NCI-H69 (cell line): ENCODE measurements around the gene PCDHB8.
"Not testable (repeated sequence)": the region's sequence is repeated elsewhere in the genome, so short reads cannot be mapped to it uniquely, and the experiment has no call there.

Experiments
- DNase-seq: peaks from one replicate; lab custom pipeline; 2025; lab: John Stamatoyannopoulos, UW

Gene PCDHB8

DNA sequence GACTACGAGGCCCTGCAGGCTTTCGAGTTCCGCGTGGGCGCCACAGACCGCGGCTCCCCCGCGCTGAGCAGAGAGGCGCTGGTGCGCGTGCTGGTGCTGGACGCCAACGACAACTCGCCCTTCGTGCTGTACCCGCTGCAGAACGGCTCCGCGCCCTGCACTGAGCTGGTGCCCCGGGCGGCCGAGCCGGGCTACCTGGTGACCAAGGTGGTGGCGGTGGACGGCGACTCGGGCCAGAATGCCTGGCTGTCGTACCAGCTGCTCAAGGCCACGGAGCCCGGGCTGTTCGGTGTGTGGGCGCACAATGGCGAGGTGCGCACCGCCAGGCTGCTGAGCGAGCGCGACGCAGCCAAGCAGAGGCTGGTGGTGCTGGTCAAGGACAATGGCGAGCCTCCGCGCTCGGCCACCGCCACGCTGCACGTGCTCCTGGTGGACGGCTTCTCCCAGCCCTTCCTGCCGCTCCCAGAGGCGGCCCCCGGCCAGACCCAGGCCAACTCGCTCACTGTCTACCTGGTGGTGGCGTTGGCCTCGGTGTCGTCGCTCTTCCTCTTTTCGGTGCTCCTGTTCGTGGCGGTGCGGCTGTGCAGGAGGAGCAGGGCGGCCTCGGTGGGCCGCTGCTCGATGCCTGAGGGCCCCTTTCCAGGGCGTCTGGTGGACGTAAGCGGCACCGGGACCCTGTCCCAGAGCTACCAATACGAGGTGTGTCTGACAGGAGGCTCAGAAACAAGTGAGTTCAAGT is 6.7 kb downstream of the PCDHB8 start:
- DNase-seq: not testable (repeated sequence)

DNA sequence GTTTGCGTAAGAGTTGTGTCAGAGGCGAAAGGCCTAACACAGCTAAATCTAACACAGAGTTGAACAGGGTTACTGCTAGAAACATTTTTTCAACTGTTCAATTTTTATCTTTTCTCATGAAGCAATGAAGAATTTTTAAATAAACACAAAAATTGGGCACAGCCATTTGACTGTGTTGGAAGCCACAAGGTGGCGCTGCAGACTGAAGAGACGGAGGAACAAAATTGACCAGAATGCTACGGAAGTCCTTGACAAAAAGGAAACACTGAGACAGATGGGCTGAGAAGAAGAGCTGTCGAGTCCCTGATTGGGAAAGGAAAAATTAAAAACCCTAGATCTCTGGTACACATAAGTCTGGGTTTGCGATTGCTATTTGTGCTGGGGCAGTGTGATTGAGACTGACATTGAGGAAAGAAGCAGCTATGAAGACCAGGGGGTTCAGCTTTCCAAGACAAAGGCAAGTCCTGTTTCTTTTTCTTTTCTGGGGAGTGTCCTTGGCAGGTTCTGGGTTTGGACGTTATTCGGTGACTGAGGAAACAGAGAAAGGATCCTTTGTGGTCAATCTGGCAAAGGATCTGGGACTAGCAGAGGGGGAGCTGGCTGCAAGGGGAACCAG is 9.4 kb downstream of the PCDHB8 start, which contains the start of gene PCDHB9:
TSS of gene PCDHB9 (plus strand) at position 265 of the 616 bp plus-strand sequence. CDS start at position 423, 158 bp downstream.
- peak; percentile 80 for DNase-seq

DNA sequence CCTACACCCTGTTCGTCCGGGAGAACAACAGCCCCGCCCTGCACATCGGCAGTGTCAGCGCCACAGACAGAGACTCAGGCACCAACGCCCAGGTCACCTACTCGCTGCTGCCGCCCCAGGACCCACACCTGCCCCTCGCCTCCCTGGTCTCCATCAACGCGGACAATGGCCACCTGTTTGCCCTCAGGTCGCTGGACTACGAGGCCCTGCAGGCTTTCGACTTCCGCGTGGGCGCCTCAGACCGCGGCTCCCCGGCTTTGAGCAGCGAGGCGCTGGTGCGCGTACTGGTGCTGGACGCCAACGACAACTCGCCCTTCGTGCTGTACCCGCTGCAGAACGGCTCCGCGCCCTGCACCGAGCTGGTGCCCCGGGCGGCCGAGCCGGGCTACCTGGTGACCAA is 11.1 kb downstream of the PCDHB8 start:
- DNase-seq: not testable (repeated sequence)

- not testable (repeated sequence) for DNase-seq
Observed at GRCh38 chr5:141189131-141189530, 11.5 kb downstream of the PCDHB8 start.

DNA sequence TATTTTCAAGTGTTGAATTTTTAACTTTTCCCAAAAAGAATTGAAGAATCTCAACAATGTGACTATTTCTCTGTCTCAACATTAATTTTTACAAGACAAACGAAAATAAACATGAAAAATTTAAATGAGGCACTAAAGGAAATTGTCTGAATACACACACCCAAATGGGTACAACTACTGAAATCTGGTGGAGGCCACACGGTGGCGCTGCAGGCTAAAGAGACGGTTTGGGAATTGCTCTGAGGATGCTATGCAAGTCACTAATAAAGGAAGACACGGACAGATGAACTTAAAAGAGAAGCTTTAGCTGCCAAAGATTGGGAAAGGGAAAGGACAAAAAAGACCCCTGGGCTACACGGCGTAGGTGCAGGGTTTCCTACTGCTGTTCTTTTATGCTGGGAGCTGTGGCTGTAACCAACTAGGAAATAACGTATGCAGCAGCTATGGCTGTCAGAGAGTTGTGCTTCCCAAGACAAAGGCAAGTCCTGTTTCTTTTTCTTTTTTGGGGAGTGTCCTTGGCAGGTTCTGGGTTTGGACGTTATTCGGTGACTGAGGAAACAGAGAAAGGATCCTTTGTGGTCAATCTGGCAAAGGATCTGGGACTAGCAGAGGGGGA is 14.6 kb downstream of the PCDHB8 start, which contains the start of gene PCDHB10:
TSS of gene PCDHB10 (plus strand) at position 244 of the 616 bp plus-strand sequence. CDS start at position 444, 200 bp downstream.
- DNase-seq: peak; percentile 57

DNA sequence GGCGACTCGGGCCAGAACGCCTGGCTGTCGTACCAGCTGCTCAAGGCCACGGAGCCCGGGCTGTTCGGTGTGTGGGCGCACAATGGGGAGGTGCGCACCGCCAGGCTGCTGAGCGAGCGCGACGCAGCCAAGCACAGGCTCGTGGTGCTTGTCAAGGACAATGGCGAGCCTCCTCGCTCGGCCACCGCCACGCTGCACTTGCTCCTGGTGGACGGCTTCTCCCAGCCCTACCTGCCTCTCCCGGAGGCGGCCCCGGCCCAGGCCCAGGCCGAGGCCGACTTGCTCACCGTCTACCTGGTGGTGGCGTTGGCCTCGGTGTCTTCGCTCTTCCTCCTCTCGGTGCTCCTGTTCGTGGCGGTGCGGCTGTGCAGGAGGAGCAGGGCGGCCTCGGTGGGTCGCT is 16.7 kb downstream of the PCDHB8 start:
- DNase-seq: not testable (repeated sequence)

- no peak for DNase-seq
Observed at GRCh38 chr5:141196363-141196762, 18.8 kb downstream of the PCDHB8 start.

DNA sequence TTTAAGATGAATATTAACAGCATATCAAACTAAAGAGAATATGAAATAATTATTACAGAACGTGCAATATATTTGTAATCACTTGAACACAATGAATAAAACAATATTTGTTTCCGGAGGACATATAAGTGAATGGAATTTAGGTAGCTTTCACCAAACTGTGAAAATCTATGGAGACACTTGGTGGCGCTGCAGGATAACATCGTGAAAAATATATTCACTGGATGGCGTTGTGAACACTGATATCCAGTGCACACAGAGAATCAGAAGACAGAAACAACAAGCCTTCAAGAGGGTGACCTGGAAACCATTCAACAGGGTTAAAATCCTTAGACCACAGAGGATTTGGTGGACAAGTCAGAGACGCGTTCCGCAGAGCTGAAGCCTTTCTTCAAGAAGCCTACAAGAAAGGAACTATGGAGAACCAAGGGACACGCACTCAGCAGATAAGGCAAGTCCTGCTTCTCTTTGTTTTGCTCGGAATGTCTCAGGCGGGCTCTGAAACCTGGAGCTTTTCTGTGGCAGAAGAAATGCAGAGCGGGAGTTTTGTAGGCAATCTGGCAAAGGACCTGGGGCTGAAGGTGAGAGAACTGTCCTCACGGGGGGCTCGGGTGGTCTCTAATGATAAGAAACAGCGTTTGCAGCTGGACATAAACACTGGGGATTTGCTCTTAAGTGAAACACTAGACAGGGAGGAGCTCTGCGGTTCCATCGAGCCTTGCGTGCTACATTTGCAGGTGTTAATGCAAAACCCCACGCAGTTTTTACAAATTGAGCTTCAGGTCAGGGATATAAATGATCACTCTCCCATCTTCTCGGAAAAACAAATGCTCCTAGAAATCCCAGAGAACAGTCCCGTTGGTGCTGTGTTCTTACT is 22.0 kb downstream of the PCDHB8 start, which contains the start of gene PCDHB11:
TSS of gene PCDHB11 (plus strand) at position 269 of the 877 bp plus-strand sequence. CDS start at position 417, 148 bp downstream.
- DNase-seq: peak; percentile 36

GRCh38 chr5:141201126-141201525 is 23.5 kb downstream of the PCDHB8 start:
- DNase-seq: not testable (repeated sequence)

GRCh38 chr5:141201646-141202045 is 24.1 kb downstream of the PCDHB8 start:
- not testable (repeated sequence) for DNase-seq

GRCh38 chr5:141208478-141208877 is 30.9 kb downstream of the PCDHB8 start, which contains the start of gene PCDHB12:
PCDHB12 (plus strand) TSS chr5:141208719; CDS start chr5:141208908, 189 bp downstream.
- peak; percentile 51 for DNase-seq

- not testable (repeated sequence) for DNase-seq
Observed at GRCh38 chr5:141210281-141210680, 32.7 kb downstream of the PCDHB8 start.

- DNase-seq: not testable (repeated sequence)
Observed at GRCh38 chr5:141210849-141211248, 33.3 kb downstream of the PCDHB8 start.

DNA sequence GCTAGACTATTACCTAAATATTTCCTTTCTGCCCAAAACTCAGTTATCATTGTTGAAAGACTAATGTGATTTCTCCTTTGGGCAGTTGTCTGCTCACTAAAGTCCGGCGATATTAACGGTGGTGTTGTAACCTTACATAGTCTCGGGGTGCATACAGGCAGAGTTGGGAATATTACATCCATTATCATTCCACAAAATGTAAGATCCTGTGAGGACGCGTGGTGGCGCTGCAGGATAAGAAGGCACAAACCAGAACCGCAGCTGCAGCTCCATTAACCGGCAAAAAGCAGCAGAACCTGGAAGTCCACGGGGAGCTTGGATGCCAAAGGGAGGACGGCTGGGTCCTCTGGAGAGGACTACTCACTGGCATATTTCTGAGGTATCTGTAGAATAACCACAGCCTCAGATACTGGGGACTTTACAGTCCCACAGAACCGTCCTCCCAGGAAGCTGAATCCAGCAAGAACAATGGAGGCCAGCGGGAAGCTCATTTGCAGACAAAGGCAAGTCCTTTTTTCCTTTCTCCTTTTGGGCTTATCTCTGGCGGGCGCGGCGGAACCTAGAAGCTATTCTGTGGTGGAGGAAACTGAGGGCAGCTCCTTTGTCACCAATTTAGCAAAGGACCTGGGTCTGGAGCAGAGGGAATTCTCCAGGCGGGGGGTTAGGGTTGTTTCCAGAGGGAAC is 36.2 kb downstream of the PCDHB8 start, which contains the start of gene PCDHB13:
TSS of gene PCDHB13 (plus strand) at position 264 of the 684 bp plus-strand sequence. CDS start at position 469, 205 bp downstream.
- peak; percentile 77 for DNase-seq

- DNase-seq: not testable (repeated sequence)
Observed at GRCh38 chr5:141214583-141214982, 37.0 kb downstream of the PCDHB8 start.

- DNase-seq: not testable (repeated sequence)
Observed at GRCh38 chr5:141215504-141215903, 37.9 kb downstream of the PCDHB8 start.

- not testable (repeated sequence) for DNase-seq
Observed at GRCh38 chr5:141216035-141216434, 38.4 kb downstream of the PCDHB8 start.

DNA sequence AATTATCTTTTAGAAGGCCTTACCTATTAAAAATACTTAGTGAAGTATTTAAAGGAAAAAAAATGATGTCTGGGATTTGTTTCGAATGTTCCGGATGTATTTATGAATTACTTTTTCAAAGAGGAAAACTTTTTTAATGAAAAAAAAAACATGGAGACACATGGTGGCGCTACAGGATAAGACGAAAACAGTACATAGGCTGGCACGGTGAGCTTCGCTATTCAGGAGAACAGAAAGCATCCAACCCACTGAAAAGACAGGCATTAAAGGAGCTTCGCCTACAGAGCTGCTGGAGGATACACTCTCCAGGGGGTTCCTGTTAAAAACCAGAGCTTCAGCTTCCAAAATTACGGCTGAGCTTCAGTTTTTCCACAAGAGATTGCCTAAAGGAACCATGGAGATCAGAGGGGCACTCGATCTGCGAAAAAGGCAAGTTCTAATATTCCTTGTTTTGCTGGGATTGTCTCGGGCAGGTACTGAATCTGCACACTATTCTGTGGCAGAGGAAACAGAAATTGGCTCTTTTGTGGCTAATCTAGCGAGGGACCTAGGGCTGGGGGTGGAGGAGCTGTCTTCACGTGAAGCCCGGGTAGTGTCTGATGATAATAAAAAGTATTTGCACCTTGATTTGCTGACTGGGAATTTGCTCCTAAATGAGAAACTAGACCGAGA is 45.7 kb downstream of the PCDHB8 start, which contains the start of gene PCDHB14:
TSS of gene PCDHB14 (plus strand) at position 232 of the 672 bp plus-strand sequence. CDS start at position 395, 163 bp downstream.
- DNase-seq: peak; percentile 79

DNA sequence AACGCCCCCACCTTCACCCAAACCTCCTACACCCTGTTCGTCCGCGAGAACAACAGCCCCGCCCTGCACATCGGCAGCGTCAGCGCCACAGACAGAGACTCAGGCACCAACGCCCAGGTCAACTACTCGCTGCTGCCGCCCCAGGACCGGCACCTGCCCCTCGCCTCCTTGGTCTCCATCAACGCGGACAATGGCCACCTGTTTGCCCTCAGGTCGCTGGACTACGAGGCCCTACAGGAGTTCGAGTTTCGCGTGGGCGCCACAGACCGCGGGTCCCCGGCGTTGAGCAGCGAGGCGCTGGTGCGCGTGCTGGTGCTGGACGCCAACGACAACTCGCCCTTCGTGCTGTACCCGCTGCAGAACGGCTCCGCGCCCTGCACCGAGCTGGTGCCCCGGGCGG is 47.3 kb downstream of the PCDHB8 start:
- not testable (repeated sequence) for DNase-seq

DNA sequence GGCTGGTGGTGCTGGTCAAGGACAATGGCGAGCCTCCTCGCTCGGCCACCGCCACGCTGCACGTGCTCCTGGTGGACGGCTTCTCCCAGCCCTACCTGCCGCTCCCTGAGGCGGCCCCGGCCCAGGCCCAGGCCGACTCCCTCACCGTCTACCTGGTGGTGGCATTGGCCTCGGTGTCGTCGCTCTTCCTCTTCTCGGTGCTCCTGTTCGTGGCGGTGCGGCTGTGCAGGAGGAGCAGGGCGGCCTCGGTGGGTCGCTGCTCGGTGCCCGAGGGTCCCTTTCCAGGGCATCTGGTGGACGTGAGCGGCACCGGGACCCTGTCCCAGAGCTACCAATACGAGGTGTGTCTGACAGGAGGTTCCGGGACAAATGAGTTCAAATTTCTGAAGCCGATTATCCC is 47.8 kb downstream of the PCDHB8 start:
- DNase-seq: not testable (repeated sequence)
